Ascending aorta (tissue), 2 donors: ENCODE results near the gene PREP. TPM values are rescaled to one million over a fixed set of nuclear protein-coding genes. Genes with fewer than 3 reads are reported as not detected.

Source experiments
- DNase-seq, 2 donors: peaks; one replicate each; pipeline ENCODE4 v3.0.0-alpha.2; 2019; ENCODE audit warnings: low spot score in 2 of 2
- H3K27ac ChIP-seq, 2 donors: fragments of 200-600 bp; sonication (generic); one replicate each; pipeline ENCODE4 v1.5.1; 2016 to 2017; ENCODE audit warnings: mild to moderate bottlenecking in 1 of 2
- H3K27me3 ChIP-seq: fragments of 200-600 bp; sonication (generic); one replicate; pipeline ENCODE4 v1.5.1; 2017
- H3K36me3 ChIP-seq, 2 donors: fragments of 200-600 bp; sonication (generic); one replicate each; pipeline ENCODE4 v1.5.1; 2016
- H3K4me1 ChIP-seq, 2 donors: fragments of 200-600 bp; sonication (generic); one replicate each; pipeline ENCODE4 v1.5.1; 2016 to 2017; ENCODE audit warnings: mild to moderate bottlenecking in 1 of 2
- H3K4me3 ChIP-seq, 2 donors: fragments of 200-600 bp; sonication (generic); one replicate each; pipeline ENCODE4 v1.5.1; 2016 to 2017; ENCODE audit warnings: mild to moderate bottlenecking in 1 of 2
- H3K9me3 ChIP-seq, 2 donors: fragments of 200-600 bp; sonication (generic); one replicate each; pipeline ENCODE4 v1.5.1; 2016
- CTCF ChIP-seq, 3 experiments: fragments of 200-600 bp in 2 of 3; fragments of 450-650 bp in 1 of 3; sonication (generic) in 2 of 3; IDR thresholded peaks; one replicate each; pipeline ENCODE4 v1.5.1; 2016 to 2019; ENCODE audit warnings: antibody characterized with exemption in 3 of 3, mild to moderate bottlenecking in 1 of 3, moderate library complexity in 1 of 3
- intact Hi-C: fragments of 100-400 bp; cut with DNase I; formaldehyde crosslinking; loops from one replicate; pipeline ENCODE4 v1.15.1; 2023
- total RNA-seq: library from RNA; depleted of rRNA; stranded (reverse); fragments of >200 nt; gene quantifications from one replicate; pipeline ENCODE4 v1.1.0, GENCODE V29; 2016

Gene PREP
- total RNA-seq = 5.1 TPM

GRCh38 chr6:105402939-105403935, at the start of gene PREP:
Gene PREP (minus strand): TSS chr6:105403082. CDS start chr6:105402891, 191 bp downstream.
- intact Hi-C loops = loop anchor here (2.0 to 10.0 kb wide), 3 partner anchors 202 to 316 kb away; a partner anchor contains a TSS
- Histone ChIP-seq H3K4me3 (peak within 1 kb of the TSS; percentile 71 to 82), H3K36me3 (no peaks in the 10 kb centered on the region), H3K27ac (peak within 1 kb of the TSS; percentile 80 to 84), H3K4me1 (peaks cover 0 to 16% of the 10 kb centered on the region in 2 donors), H3K27me3 (no peaks in the 10 kb centered on the region), H3K9me3 (no peaks in the 10 kb centered on the region)
- peak; percentile 12 to 88 for DNase-seq
- TF ChIP-seq CTCF (IDR thresholded peaks at IDR 0.05) = peak; percentile 45 to 85 (median 78)

GRCh38 chr6:105452376-105452775, 49.5 kb upstream of the PREP start:
- intact Hi-C loops = no loop called here
- no peaks in the 10 kb centered on the region for H3K27me3 ChIP-seq
- TF ChIP-seq CTCF (IDR thresholded peaks at IDR 0.05) = no peak
- H3K4me1 ChIP-seq = no peaks in the 10 kb centered on the region
- DNase-seq = no peak
- H3K9me3 ChIP-seq = no peaks in the 10 kb centered on the region
- H3K36me3 ChIP-seq = no peaks in the 10 kb centered on the region
- H3K4me3 ChIP-seq = no peak overlapping the region
- no peak overlapping the region for H3K27ac ChIP-seq

GRCh38 chr6:105449756-105450390, 47.0 kb upstream of the PREP start:
- no peaks in the 10 kb centered on the region for H3K27me3 ChIP-seq
- H3K4me1 ChIP-seq = no peaks in the 10 kb centered on the region
- no peaks in the 10 kb centered on the region for H3K36me3 ChIP-seq
- DNase-seq = no peak
- no peak for TF ChIP-seq CTCF (IDR thresholded peaks at IDR 0.05)
- H3K9me3 ChIP-seq = no peaks in the 10 kb centered on the region
- H3K27ac ChIP-seq = no peak overlapping the region
- intact Hi-C loops = no loop called here
- no peak overlapping the region for H3K4me3 ChIP-seq

GRCh38 chr6:105445481-105445880, 42.6 kb upstream of the PREP start:
- Histone ChIP-seq H3K27ac (no peak overlapping the region), H3K9me3 (no peaks in the 10 kb centered on the region), H3K4me3 (no peak overlapping the region), H3K36me3 (no peaks in the 10 kb centered on the region), H3K4me1 (no peaks in the 10 kb centered on the region), H3K27me3 (no peaks in the 10 kb centered on the region)
- DNase-seq = no peak
- intact Hi-C loops = no loop called here
- no peak for TF ChIP-seq CTCF (IDR thresholded peaks at IDR 0.05)

GRCh38 chr6:105443941-105444340, 41.1 kb upstream of the PREP start:
- Histone ChIP-seq H3K4me3 (no peak overlapping the region), H3K9me3 (no peaks in the 10 kb centered on the region), H3K27me3 (no peaks in the 10 kb centered on the region), H3K27ac (no peak overlapping the region), H3K4me1 (no peaks in the 10 kb centered on the region), H3K36me3 (no peaks in the 10 kb centered on the region)
- TF ChIP-seq CTCF (IDR thresholded peaks at IDR 0.05) = no peak
- no peak for DNase-seq
- intact Hi-C loops = no loop called here
